Fibroblast of lung (primary cell): ENCODE results near the gene KIAA1755.

Experiments used
- EZH2 ChIP-seq: IDR thresholded peaks from 2 replicates; pipeline ENCODE4 v1.5.1; 2012; ENCODE audit warnings: low read length, control low read depth, mild to moderate bottlenecking; ENCODE audit errors: missing control alignments
- TF ChIP-seq, protein P1 (sequence below), 2 donors: IDR thresholded peaks in 1 of 2; conservative IDR thresholded peaks in 1 of 2; 1 replicate in 1 of 2; 2 replicates in 1 of 2; pipeline ENCODE4 v1.5.1; 2011 to 2012; ENCODE audit warnings: low read length in 2 of 2, control low read depth in 1 of 2, inconsistent platforms in 1 of 2, low read depth in 1 of 2, mild to moderate bottlenecking in 1 of 2

DNA sequence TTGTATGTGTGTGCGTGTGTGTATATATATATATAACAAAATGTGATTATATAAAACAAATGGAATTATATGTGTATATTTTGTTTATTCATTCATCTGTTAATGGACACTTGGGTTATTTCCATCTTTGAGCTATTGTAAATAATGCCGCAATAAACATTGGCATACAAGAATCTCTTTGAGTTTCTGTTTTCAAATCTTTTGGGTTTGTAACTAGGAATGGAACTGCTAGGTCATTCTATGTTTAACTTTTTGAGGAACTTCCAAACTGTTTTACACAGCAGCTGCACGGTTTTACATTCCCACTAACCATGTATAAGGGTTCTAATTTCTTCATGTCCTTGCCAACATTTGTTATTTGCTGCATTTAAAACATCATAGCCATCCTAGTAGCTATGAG, 55.5 kb downstream of the KIAA1755 start:
- TF ChIP-seq EZH2: no peak
- TF ChIP-seq, protein P1, sequence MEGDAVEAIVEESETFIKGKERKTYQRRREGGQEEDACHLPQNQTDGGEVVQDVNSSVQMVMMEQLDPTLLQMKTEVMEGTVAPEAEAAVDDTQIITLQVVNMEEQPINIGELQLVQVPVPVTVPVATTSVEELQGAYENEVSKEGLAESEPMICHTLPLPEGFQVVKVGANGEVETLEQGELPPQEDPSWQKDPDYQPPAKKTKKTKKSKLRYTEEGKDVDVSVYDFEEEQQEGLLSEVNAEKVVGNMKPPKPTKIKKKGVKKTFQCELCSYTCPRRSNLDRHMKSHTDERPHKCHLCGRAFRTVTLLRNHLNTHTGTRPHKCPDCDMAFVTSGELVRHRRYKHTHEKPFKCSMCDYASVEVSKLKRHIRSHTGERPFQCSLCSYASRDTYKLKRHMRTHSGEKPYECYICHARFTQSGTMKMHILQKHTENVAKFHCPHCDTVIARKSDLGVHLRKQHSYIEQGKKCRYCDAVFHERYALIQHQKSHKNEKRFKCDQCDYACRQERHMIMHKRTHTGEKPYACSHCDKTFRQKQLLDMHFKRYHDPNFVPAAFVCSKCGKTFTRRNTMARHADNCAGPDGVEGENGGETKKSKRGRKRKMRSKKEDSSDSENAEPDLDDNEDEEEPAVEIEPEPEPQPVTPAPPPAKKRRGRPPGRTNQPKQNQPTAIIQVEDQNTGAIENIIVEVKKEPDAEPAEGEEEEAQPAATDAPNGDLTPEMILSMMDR (conservative IDR thresholded peaks at IDR 0.05 in 1 of 2, IDR thresholded peaks at IDR 0.05 in 1 of 2; ENCODE audit: low read depth in 1 of 2, low read length in 2 of 2): no peak
